ENCODE measurements around the gene DAB2IP.
A peak's percentile ranks its signal among the peaks of the same experiment; 100 is the strongest.

DAB2IP gene

DNA sequence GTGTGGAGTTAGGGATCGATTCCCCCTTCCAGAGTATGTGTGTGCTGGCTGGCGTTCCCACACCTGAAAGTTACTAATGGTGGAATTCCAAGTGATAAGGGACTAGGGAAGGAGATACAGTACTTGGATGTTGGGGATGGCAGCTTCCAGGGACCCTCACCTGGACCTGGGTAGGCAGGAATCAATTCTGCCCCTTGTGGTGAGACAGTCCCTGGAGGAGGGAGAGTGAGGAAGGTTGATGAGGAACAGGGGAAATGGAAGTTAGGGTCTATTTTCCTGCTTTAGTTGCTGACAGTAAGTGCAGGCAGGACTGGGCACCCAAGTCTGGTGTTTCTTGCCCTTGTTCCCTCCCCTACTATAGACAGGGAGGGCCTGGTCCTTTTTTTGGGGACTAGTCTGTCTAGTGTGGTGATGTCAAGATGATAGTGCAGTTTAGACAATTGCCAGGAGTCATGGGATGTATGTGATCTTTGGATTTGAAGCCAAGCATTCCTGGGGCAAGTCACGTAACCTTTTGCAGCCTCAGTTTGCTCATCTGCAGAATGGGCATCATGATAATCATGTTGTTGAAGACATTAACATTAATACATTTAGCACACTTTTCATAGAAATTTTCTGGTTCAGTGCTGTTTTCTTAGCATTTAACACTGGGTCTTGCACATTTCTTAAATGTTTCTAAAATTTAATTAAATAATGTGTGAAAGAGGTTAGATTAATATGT lies 51.7 kb downstream of the DAB2IP start:
- no peak for DNase-seq (ENCODE audit: low read depth)

DNA sequence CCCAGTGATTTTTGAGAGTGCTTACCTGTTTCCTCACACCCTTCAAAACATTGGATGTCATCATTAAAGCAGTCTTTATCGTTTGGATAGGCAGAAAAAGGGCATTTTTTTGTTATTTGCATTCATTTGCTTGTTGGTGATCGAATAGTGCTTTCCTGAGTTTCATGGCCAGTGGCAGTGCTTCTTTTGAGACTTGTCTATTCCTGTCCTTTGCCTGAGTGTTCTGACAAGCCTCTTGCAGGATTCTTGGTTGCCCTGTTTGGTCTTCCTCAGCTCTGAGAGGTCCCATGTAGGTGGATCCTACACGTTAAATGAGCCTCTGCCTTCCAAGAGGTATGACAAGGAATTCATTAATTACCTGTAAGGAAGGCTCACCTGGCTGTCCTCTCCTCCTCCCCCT lies 52.8 kb downstream of the DAB2IP start:
- DNase-seq (ENCODE audit: low read depth) = no peak

DNA sequence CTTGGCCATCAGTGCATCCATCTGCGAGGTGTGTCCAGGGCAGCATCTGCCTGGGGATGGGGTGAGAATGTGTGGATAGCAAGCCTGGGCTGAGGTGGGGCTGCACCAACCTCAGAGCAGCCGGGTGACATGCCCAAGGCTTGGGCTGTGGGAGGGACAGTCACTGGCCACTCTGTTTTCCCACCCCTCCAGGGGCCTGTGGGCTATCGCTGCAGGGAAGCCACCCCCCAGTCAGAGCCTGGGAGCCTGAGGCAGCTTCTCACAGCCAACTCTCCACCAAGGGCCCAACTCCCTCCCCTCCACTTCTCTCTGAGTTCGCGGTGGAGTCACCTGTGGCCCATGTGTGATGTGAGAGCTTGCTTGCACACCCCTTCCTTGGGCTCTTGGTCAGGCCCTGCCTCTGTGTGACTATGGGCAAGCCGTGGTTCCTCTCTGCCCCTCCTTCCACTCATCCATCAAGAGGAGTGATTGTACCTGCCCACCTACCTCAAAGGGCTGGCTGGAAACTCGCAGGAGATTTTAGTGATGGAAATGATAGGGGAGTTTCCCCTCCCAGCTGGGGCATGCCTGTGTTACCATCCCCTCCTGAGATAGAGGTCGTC lies 54.8 kb downstream of the DAB2IP start:
- DNase-seq (ENCODE audit: low read depth) = no peak

DNA sequence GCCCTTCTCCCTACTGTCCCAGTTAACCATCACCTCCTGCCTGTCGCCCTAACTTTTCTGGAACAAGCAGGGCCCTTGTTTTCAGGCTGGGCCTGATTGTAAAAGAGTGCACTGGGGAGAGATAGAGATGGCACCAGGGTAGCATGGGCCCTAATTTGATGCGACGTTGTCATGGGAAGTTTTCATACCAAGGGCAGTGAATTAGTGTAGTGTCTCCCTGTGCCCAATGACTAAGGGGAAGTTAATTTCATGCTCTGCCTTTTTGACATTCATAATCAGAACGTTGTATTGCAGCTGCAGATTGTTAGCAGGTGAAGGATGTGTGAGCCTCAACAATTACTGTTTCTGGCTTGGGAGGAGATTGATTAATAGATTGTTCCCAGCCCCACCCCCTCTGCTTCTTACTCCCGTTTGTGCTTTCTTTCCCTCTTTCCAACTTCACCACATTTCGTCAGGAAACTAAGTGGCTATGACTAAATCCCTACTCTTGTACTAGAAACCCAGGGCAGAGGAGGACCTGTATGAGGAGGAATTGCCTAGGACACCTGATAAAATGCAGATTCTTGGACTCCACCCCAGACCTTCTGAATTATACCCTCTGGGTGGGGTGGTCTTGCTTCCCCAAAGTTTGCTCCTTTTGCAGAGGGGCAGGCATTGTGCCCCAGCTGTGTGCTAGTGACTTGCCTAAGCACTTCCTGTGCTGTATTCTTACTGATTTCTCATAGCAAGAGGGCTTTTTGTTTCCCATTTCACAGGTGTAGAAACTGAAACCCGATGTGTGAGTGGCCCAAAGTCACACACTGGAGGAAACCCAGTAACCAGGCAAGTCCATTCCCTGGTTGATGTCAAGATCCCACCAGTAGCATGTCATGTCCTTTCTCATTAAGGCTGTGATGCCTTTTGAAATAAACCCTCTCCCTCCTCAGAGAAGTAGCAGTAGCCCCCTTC lies 56.3 kb downstream of the DAB2IP start:
- no peak for DNase-seq (ENCODE audit: low read depth)

DNA sequence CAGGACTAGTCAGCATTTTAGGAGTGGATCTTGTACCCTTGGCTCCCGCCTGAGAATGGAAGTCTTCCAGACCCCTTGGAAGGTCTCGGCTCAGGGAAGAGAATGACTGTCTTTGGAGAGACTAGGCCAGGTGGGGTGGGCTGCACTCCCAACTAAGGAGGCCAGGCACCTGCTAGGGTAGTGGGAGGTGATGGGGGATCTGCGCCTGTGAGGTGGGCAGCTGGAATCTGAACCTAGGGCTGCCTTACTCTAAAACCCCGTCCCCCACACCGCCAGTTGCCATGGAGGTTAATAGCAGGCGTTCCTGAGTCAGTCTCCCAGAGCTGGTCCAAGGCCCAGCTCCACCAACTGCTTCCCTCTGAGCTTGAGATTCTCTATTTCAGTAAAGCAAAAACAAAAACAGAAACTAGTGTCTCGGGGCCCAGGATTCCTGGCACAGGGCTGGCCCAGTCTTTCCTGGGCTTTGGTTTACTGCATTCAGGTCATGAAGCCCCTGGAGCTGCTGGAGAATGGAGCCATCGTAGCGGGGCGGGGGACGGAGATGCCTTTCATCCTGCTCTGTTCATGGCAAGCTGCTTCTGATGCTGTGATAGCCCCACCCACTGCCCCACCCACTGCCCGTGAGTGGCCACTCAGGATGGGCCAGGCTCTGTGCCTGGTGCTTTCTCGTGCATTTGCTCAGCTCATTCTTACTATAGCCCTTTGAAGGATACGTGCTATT lies 57.5 kb downstream of the DAB2IP start:
- no peak for DNase-seq (ENCODE audit: low read depth)

DNA sequence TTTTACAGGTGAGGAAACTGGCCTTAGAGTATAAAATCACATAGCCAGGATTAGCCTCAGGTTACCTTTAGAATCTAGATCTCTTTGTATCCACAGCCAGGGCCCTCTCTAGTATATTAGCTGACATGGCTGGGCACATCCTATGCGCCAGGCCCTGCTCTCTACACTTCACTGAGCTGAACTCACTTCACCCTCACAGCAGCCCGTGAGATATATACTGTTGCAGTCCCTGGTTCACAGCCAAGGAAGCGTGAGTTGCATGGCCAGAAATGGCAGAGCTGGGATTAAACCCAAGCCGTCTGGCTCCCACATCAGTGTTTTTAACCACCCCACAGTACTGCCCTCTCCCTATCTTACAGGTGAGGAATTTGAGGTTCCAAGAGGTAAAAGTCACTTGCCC lies 58.4 kb downstream of the DAB2IP start:
- no peak for DNase-seq (ENCODE audit: low read depth)

DNA sequence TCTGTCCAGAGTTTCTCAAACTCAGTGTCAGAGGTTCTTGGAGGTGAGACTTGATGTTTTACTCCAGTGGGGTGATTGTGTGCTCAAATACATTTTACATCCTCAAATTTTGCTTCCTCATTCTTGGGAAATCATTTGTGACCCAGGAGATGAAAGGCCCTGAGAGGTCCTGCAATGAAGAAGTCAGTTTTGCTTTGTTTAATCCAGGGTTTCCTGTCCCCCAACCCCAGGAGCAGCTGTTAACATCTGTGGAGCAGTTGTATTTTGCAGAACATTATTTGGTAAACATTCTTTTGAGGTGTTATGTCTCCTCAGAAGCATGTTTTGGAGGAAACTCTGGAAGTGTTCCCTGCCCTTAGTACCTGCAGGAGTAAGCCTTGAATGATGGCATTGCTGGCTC lies 59.8 kb downstream of the DAB2IP start:
- DNase-seq (ENCODE audit: low read depth) = no peak

DNA sequence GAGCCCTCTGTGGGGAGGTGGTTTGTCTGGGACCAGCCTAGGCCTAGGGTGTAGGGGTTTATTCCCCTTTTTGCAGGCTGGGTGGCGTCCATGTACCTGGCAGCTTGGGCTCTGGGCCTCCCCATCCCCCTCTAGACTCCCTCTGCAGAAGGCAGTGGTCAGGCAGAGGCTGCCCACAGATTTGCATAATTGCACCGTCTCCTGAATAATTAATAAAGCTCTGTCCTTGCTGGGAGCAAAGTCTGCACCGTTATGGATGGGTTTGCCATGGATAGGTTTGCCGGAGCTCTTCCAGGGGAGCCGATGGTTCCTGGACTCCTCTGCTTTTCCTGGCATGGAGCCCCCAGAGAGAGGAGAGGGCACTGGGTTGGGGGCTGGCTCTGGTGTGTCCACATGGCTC lies 60.4 kb downstream of the DAB2IP start:
- no peak for DNase-seq (ENCODE audit: low read depth)

DNA sequence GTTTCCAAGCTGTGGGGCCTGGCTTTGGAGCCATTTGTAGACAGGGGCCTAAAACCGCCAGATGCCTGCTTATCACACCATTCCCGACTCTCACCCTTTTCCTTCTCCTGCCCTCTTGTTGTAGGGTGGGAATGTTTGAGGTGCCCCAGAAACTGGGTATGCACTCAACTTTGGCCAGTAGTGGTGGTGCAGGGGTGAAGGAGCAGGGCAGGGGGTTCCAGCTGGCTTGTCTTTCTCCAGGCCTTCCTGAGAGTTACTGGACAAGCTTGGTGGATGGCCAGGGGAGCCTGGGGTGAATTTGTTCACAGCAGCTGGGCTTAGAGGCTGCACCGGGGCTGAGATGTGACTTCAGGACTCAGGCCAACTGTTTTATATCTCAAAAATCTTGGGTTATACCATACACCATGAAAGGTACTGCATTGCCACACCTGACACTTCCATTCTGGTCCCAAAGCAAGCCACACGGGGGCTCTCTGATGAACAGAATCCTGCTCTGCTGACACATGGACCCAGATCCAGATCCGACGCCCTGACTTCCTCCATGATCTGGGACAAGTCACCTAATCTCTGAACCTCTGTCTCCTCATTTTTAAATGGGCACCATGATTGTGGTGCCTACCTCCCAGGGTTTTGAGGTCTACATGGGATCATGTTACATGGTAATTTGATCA lies 62.1 kb downstream of the DAB2IP start:
- DNase-seq (ENCODE audit: low read depth) = no peak

DNA sequence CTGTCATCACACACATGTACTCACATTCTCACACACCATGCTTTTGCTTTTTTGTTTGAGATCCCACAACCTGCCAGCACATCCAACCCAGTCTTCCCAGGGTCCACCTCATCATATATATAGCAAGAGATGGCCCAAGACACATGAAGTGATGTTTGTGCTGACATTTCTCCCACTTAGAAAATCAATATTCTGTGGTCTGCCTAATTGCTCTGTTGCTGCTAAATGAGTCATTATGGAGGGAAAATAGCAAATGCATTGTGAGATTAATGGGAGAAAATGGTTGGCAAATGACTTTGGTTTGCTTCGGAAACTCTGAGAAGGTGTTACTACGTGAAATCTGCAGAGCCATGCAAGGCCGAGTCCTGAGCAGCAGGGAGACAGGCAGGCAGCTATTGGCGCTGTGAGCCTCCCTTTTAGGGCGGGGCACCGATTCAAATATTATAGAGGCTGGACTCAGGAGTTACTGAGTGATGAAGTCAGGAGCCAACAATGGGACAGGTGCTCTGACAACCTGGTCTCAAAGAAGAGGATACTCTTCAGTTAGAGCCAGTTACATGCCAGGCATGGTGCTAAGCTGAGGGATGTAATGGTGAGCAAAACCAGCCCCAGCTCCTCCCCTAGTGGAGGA lies 62.8 kb downstream of the DAB2IP start:
- no peak for DNase-seq (ENCODE audit: low read depth)

DNA sequence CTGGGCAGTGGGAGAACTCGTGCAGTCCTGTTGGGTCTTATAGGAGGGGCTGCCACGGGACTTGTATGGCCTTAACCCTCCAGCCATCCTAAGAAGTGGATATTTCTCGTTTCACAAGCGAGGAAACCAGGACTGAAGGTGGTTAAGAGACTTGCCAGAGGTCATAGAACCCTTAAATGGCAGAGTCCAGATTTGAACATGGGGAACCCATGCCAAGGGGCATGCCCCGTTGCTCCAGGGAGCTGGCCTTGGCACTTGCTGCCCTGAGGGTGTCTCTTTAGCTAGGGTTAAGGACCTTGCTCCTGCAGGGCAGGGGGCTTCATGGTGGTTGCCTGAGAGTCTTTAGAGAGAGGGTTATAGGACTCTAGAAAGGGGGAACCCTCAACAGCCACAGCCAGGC lies 63.4 kb downstream of the DAB2IP start:
- no peak for DNase-seq (ENCODE audit: low read depth)

DNA sequence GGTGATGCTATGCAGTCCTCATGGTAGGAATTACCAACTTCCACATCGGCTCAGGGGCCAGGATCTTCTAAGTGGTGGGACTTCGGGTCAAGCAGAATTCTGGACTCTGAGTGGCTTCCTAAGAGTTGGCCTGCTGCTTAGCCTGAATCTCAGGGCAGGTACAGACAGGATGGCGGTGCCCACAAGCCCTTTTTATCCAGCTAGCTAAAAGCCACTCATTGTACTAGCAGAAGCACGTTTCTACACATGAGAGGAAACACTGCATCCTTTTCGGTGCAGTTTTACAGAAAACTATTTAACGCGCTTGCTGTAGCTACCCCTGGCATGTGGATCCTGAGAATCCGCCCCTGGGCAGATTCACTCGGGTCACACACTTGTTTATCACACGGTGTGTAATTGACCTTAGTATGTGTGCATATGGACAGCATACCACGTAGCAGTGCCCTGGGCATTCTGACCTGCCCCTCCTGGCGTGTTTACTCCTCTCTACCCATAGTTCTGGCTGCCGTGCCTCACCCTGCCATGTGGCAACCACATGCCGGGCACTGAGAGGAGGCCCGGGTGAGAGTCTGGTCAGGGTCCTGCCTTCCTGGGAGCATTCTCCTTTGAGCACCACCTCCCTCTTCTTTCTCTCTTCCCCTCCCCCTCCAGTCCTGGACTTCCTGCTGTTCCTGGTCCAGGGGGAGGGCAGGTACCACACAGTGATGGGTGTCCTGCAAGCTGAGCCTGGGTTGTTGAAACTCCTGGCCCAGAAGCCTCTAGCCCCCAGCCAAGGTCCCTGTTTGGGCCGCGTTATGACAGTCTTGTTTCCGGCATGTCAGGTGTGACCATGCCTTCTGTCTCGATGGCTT lies 65.9 kb downstream of the DAB2IP start:
- DNase-seq (ENCODE audit: low read depth) = no peak

DNA sequence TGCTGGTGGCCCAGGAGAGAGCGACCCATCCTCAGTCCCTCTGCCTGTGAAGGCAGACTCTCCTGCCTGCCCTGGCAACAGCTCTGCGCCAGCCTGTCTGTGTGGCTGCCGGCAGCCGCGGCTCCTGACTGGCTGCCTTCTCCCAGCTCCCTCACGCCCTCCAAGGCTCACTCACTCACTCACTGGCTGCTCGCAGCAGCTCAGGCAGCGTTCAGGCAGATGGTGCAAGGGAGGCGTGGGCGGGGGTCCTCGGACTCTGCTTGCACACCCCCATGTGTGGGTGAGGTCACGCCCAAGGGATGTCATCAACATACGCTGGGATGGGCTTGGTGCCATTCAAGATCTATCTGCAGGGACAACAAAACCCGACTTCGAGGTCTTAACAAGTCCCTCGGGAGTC lies 66.7 kb downstream of the DAB2IP start:
- DNase-seq (ENCODE audit: low read depth) = no peak

DNA sequence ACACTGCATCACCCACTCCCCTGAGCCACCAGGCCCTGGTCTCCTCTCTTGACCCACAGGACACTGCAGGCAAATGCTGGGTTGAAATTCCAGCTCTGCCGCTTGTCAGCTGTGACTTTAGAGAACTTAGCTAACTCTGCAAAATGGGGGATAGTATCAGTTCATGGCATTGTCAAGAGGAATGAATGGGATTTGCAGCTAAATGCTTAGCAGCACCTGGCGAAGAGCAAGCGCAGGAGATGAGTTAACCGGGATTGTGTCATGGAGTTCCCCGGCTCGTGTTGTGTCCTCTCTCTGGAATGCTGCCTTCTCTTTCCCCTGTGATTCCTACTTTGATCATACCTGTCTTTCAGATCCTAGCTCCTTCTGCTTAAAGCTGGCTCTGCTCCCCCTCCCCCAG lies 67.1 kb downstream of the DAB2IP start:
- DNase-seq (ENCODE audit: low read depth) = no peak

DNA sequence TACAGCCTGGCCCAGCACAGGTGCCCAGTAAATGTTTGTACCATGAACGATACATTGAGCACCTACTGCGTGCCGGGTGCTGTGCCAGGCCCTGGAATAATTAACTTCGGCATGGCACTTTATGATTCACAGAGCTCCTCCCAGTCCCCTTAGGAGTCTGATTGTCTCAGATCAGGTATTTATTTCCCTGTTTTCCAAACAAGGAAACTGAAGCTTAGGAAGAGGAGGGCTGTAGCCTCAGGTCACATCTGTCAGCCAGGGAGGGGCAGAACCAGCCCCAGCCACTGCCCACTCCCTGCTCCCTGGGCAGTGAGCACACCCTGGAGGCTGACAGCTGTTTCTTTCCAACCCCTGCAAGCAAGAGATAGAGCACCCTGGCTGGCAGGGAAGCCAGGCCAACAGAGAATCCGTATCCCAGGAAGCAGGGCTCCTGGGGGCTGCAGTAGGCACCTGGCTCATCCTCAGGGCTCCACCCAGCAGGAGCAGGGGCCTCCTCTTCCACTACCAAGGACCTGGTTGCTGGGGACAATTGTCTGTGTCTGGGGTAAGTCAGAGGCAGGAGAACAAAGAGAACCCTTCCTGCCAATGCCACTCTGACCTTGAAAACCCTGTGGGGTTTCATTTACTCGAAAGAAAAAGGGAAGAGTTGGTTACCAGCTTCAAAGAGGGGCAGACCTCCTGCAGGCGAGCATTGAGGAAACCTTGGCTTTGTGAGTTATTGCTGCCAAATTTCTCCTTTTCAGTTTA lies 69.0 kb downstream of the DAB2IP start:
- no peak for DNase-seq (ENCODE audit: low read depth)

DNA sequence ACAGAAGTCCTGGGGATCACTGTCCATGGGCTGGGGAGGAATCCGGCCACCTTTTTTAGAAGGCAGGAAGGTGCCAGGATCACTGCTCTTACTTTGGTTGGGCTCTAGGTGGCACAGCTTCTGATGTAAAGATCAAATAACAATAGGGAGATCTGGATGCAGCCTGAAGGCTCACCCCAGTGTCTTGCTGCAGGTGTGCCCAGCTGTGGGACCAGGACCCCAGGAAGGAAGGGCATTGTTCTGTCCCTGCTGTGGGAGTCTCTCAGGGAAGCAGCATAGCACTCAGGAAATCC lies 69.6 kb downstream of the DAB2IP start:
- DNase-seq (ENCODE audit: low read depth) = no peak

DNA sequence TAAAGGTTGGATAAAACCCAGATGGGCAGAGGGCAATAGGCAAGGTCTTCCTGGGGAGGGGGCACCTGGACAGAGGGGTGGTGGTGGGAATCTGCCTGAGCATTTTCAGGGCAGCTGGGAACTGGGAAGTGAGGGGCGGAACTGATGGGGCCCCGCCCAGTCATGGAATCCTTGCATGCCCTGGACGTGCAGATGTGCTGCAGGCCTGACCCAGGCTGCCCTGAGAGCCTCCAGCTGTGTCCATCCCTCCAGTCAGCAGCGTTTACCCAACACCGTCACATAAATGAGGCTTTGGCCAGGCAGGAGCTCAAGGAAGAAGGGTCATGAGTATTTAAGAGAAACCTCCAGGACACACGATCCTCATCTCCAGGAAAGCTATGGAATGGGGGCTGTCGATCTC lies 70.3 kb downstream of the DAB2IP start:
- no peak for DNase-seq (ENCODE audit: low read depth)

DNA sequence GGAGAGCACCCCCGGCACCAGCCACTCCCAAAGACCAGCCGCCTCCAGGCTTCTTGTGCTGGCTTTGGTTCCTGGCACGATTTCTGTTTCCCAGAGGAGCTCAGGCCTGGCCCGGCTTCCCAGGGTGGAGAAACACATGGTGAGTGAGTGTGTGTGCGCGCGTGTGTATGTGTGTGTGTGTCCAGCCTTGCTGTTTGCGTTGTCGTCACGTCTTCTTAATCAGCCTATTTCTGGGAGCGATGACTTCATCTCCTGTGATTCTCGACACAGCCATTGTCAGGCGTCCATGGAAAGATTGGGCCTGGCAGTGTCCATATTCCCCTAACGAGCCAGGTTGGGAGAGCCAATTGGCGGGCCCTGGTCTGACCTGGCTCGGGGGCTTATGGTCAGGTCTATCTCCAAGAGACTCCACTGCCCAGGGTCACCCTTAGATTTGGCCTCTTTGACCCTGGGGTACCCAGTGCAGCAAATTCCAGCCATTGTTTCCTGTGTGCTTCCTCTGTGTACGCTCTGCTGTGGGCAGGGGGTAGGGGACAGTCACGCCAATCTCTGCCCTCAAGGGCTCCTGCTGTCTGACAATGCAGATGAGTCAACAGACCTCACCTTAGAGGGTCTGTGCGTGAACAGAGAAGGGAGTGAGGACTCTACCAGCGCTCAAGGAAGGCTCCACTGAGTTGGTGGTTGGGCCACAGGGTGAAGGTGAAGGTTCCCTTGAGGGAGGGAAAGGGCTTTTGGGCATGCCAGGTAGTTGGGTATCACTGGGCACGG lies 73.8 kb downstream of the DAB2IP start:
- DNase-seq (ENCODE audit: low read depth) = peak; percentile 89
